GM15510 (cell line): ENCODE measurements around the gene GRIK3.

ENCODE experiments used
- POLR2A ChIP-seq: IDR thresholded peaks from 3 replicates; pipeline ENCODE4 v1.6.1; 2011; ENCODE audit warnings: borderline replicate concordance; ENCODE audit not compliant: insufficient read length; ENCODE audit errors: extremely low read depth

GRIK3 gene

DNA sequence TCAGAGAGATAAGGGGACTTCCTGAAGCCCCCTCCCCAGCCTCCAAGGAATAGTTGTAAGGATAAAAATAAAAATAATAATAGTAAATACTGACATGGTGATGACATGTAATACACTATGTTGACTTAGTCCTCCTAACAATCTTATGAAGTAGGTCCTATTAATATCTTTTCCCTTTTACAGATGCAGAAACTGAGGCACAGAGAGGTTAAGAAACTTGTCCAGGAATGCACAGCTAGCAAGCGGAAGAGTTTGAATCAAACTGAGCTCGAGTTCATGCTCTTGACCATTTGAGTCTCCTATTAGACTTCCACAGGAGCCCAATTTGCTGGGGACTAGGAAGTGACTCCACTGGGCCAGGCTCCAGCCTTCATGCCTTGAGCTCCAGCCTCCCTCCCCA lies 194.8 kb downstream of the GRIK3 start:
- TF ChIP-seq POLR2A: no peak

DNA sequence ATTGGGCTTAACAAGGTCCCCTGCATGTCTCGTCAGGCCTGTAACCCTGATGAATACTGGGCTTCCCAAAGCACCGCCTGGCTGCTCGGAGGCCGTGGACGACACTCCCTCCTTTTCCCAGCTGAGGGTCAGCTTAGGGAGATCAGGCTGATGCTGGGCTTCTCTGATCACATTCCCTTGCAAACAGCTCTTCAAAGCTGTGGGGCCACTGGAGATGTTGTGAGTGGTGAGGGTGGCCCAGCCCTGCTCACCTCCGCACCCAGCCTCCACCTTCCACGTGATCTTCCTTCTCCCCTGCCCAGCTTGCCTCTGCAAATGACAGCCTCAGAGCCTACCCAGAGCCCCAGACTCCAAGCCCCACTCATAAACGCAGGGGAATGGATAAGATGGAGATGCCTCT lies 195.4 kb downstream of the GRIK3 start:
- no peak for TF ChIP-seq POLR2A

DNA sequence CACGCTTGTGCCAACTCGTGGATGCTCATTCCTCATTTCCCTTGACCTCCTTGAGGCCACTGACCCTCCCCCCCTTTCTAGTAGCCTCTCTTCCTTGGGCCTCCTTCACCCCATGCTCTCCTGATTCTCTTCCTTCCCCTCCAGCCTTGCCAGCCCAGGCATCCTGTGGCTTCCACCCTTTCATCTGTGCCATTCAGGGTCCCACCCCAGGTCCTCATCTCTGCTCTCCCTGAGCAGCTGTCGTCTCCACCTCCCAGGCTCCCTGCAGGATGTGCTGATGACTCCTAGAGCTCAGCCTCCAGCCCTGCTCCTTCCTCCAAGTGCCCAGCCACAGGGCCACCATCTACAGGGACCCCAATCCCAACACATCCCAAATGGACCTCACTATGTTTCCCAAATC lies 197.4 kb downstream of the GRIK3 start:
- TF ChIP-seq POLR2A: no peak

DNA sequence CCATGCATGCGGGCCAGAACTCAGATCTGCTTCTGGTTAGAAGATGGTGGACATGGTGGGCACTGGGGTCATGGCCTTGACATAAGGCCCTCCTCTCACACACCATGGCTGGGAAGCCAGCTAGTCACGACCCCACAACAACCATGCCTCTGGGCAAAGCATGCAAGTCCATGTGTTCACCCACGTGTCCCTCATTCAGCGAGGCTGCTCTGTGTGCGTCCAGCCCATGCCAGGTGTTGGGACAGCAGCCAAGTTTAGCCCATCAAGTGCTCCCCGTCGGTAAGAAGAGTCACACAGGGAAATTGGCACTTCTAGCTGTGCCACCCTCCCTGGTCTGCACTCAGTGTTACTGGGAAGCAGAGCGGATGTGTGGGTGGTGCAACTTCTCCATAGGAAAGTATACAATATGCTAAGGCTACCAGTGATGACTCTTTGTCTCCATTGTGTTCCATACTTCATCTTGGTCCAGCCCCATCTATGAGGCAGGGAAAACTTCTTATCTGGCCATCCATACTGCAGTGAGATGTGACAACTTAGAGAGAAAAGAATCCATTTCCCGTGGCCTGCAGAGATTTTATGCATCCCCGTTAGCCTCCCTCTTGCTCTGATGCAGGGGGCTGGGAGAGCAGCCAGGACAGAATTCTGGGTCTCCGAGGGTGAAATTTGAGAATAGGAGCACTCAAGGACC lies 198.0 kb downstream of the GRIK3 start:
- TF ChIP-seq POLR2A: no peak

DNA sequence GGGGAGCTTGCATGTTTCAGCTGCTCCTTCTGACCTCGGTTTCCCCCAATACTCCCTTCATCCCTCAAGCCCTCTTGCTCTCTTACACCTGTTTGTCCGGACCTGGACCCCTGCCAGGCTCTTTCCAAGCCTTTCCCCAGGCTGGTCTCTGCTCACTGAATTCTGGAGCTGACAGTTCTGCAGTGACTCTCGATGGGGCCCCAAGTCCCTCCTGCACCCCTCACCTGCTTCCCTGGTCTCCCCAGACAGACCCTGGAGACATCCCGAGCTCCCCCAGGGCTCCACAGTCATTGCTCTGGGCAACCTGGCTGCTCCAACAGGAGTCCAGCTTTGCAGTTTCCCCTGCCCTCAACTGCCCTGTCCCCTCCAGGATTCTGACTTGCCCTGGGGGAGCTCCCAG lies 198.6 kb downstream of the GRIK3 start:
- TF ChIP-seq POLR2A: no peak

DNA sequence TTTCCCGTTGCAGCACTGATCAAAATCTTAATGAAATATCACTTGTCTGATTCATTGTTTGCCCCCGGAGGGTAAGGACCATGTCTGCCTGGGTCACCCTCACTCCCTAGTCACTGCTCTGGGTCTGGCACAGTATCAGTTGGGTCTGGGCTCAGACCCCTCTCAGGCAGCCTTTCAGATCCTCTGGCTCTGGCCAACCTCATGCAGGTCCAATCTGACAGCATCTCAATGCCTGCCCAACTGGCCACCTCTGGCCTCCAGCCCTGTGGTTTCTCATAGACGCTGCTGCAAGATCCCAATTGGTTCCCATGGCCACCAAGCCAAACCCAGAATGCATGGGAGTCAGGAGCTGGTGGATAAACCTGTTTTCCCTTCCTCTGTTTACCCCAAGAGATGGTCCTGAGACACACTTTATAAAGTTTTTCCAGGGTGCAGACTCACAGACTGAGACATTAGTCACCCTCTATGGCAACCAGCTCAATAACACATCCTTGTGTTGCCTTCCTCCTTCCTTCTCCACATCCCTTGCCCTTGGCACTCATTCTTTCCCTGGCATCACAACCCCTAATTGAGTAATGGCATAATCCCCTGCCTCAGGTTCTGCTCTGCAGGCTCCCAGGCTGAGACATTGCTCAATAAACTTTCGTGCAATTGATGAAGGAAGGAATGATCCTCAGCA lies 199.2 kb downstream of the GRIK3 start:
- no peak for TF ChIP-seq POLR2A

DNA sequence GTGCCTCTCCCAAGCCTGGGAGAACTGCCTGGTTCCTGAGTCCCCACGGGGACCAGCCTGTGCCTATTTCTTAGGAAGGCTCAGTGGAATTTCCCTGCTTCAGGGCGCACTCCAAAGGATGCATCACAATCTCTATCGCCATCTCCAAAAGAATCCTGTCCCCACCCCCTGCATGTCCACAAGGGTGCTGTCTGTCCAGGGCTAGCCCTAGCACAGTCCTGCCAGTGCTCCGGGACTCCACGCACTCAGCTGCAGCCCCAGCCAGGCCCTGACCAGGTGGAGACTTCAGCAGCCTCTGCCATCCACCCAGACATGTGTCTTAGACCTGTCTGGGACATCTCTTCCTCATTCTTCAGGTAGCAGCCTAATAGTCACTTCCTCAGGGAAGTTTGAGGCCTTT lies 199.7 kb downstream of the GRIK3 start:
- no peak for TF ChIP-seq POLR2A

DNA sequence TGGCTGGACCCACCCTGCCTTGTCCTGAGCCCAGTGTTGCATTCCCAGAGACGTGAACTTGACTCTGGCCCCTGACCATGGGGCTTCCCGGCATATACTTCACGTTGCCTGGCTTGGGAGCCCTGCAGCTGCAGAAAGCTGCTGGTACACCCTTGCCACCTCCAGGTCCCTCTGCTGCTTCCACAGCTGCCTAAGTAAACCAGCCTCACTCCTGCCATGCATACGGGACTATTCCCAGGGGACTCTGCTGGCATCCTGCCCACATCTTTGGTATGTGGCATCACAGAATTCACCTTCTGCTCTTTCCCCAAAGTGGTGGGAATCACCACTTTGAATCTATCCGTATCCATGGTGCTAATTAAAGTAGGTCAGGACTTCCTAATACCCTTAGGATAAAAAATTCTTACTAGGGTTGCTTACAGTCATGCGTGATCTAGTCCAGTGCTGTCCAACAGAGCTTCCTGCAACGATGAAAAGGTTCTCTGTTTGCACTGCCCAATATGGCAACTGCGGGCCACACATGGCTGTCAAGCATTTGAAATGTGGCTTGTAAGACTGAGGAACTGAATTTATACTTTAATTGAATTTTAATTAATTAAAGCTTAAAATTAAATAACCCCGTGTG lies 203.0 kb downstream of the GRIK3 start:
- TF ChIP-seq POLR2A: no peak

DNA sequence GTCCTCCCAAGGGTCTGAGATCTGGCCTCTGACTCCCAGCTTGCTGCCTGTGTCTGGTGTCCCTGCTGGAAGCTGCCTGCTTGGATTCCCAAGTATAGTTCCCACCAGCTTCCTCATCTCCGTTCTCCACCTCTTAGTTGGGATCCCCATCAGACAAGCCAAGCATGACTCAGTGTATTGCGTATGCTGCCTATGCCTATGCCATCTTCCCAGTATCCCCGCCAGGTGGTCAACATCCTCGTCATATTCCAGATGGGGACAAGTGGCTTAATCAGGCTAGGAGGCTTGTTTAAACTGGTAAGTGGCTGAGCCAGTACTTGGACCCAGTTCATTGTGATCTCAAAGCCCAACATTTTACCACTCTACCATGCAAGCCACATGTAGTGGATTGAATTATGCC lies 204.4 kb downstream of the GRIK3 start:
- TF ChIP-seq POLR2A: no peak

DNA sequence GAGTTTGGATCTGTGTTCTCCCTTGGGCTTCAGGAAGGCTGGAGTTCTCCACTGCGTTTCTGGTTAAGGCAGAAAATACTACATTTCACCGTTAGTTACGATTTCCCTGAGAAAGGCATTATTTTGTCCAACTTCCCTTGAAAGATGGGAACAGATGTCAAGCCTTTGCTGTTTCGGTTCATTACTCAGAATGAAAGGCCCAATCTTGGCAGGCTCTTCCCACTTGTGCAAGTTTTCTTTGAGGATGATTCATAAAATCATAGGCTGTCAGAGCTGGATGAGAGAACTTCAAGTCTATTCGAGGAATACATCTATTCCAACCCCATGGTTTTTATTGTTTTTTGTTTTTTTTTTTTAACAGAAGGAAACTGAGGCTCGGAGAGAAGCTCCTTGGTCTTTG lies 205.2 kb downstream of the GRIK3 start:
- no peak for TF ChIP-seq POLR2A

DNA sequence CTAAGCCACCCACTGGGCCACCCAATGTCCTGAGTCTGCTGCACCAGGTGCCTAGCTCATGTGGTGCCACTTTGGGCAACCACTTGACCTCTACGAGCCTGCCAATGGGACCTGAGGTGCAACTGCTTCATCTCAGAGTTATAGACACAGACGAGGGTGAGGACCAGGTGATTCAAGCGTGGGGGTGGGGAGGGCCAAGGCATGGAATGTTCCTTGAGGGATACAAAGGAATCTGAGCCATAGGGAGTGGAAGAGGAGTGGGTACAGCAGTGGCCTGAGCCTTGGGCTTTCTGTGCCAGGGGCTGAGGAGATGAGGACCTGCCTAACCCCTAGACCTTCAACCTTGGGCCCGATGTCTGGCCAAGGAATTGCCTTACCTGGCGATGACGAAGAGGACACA lies 209.1 kb downstream of the GRIK3 start:
- no peak for TF ChIP-seq POLR2A

DNA sequence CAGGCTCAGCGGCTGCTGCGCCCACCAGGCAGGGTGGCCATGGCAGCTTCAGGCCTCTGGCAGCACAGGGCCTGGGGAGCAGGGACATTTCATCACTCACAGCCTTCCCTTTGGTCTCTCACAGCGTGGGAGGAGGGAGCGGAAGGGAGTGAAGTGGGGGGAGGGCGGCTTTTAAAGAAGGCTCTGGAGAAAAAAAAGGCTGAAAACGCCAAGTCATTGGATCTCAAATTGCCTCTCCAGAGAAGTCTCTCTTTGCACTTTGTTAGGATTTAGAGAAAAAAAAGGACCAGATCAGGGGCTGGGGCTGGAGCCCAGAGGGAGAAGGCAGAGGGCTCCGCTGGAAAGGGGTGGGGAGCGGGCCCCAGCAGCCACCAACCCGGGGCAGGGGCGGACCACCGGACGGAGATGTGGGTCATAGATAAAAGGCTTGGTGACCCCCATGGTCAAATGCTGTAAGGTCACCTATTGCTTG lies 209.9 kb downstream of the GRIK3 start:
- TF ChIP-seq POLR2A: no peak

DNA sequence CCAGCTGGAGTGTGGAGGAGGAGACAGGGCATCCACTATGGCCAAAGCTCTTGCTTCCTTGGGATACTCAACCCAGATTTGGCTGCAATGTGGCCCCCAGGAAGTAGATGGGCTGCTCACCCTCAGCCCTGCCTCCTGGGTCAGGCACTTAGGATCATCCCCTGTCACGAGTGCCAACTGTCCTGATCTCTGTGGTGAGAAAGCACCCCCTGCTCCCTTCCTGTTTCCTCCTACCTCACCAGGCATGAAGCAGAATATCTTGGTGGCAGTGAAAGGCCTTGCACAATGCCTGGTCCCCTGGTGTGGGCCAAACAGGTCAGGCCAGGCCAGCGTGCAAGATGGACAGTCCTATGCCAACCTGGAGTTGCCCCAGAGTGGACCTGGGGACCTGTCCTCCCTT lies 211.7 kb downstream of the GRIK3 start:
- TF ChIP-seq POLR2A: no peak

DNA sequence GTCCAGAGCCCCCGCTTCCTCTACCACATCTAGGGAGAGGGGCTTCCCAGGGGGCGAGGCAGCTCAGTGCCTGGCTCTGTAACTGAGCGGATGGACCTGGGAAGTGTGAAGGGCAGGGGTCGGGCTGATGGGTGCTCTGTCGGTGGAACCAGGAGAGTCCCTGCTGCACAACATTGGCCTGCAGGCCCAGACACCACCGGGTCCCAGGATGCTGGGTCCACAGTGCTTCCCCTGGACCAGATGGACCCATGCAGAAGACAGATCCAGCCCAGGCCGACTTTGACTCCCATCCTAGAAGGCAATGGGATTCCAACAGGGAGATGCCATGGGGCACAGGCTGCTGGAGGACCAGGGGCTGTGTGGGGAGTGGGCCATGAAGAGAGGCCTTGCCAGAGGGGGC lies 212.9 kb downstream of the GRIK3 start:
- no peak for TF ChIP-seq POLR2A

DNA sequence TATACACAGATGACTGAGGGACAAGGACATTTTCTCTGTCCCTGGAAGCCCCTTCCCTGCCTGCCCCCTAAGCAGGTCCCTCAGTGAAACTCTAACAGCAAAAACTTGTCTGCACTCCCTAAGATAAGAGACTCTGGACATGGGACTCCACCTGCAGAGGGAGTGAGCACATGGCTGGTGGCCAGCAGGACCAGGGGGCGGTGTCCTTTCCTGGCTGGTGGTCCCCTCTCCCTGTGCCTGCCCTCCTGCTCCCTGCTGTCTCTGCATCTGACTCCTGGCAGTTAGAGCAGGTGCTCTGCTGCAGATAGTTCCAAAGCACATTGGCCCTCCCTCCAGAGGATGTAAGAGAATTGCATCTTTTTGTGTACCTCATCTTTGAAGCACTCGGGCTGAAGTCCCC lies 215.5 kb downstream of the GRIK3 start:
- no peak for TF ChIP-seq POLR2A

DNA sequence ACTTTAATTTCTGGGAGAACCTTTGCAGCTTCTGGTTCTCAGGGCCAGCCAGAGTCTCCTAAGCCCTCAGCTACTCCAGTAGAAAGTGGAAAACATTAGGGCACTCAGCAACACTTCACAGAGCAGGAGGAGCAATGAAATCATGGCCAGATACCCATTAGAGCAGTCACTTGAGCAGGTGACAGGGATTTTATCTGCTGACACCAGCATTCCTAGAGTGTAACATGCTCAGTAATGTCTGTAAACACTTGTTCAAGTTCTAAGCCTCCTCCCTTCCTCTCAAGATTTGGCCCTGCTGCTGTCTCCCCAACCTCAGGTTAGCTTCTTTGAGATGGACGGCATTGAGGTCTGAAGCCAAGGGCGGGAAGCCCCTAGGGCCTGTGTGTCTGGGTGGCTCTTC lies 218.0 kb downstream of the GRIK3 start:
- TF ChIP-seq POLR2A: no peak
